K562 (cell line): Measurements from ENCODE around the gene USP20. TPM values are rescaled to one million over a fixed set of nuclear protein-coding genes. Genes with fewer than 3 reads are reported as not detected.

Experiments
- FOXK1 ChIP-seq: sonication (generic); formaldehyde crosslinking; IDR thresholded peaks from 2 replicates; pipeline ENCODE4 v1.8.0; 2022; ENCODE audit warnings: missing genetic modification reagents, mild to moderate bottlenecking, borderline replicate concordance
- PRMT5 ChIP-seq: sonication (generic); formaldehyde crosslinking; IDR thresholded peaks from 2 replicates; pipeline ENCODE4 v1.5.0; 2020; ENCODE audit warnings: missing genetic modification reagents
- SREBF2 ChIP-seq: sonication (generic); formaldehyde crosslinking; IDR thresholded peaks from 2 replicates; pipeline ENCODE4 v1.4.0; 2020; ENCODE audit warnings: mild to moderate bottlenecking, missing genetic modification reagents
- ZBTB11 ChIP-seq, 3 experiments: fragments of 200-800 bp in 1 of 3; fragments of 250-450 bp in 1 of 3; fragments of 450-650 bp in 1 of 3; sonication (Bioruptor Pico) in 1 of 3; sonication (Bioruptor generic) in 1 of 3; formaldehyde crosslinking in 1 of 3; IDR thresholded peaks; 2 replicates each; pipeline versions ENCODE4 v1.6.1 to v1.8.0; 2016 to 2022; ENCODE audit warnings: mild to moderate bottlenecking in 2 of 3, missing genetic modification characterization in 2 of 3, missing compliant biosample characterization in 1 of 3, moderate library complexity in 1 of 3
- polyA plus RNA-seq, 8 experiments: library from polyadenylated mRNA; depleted of rRNA in 4 of 8; stranded (reverse) in 5 of 8; unstranded in 3 of 8; fragments of >200 nt; fragmentation: Nextera tagmentation in 2 of 8; fragmentation: Illumina TruSeq in 1 of 8; extraction: Ambion mirVana in 2 of 8; extraction: Trizol in 1 of 8; gene quantifications; 2 replicates each; pipeline versions ENCODE4 v1.2.1 to v1.2.3, GENCODE V29; 2011 to 2014; ENCODE audit warnings: inconsistent platforms in 1 of 8, missing spikeins in 1 of 8
- total RNA-seq, 7 experiments: library from RNA; depleted of rRNA in 6 of 7; stranded (reverse); fragments of >200 nt in 6 of 7; fragmentation: Illumina TruSeq in 2 of 7; extraction: Trizol in 2 of 7; gene quantifications; 2 replicates each; pipeline versions ENCODE4 v1.2.1 to v1.2.3, GENCODE V29; 2011 to 2021; ENCODE audit warnings: low replicate concordance in 1 of 7
- TF ChIP-seq, protein P1 (sequence below): fragments of 250-450 bp; sonication (Bioruptor Pico); IDR thresholded peaks from 2 replicates; pipeline ENCODE4 v1.8.0; 2022; ENCODE audit warnings: moderate library complexity, mild to moderate bottlenecking, inconsistent platforms
- TF ChIP-seq, protein P2 (sequence below): sonication (generic); formaldehyde crosslinking; IDR thresholded peaks from 2 replicates; pipeline ENCODE4 v1.8.0; 2022; ENCODE audit warnings: mild to moderate bottlenecking, missing genetic modification reagents

USP20 gene
- total and polyA plus RNA-seq, 9 of the 15 experiments (the other 6 are each of a cell fraction or from before 2014, with no cell fraction given), result 1.9 to 136 (median 49.1) TPM

- no peak for TF ChIP-seq PRMT5 (CRISPR knock-in tag)
- TF ChIP-seq, protein P1, sequence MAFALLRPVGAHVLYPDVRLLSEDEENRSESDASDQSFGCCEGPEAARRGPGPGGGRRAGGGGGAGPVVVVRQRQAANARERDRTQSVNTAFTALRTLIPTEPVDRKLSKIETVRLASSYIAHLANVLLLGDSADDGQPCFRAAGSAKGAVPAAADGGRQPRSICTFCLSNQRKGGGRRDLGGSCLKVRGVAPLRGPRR (CRISPR knock-in tag), result no peak
- TF ChIP-seq SREBF2 (CRISPR knock-in tag), result no peak
- TF ChIP-seq, protein P2, sequence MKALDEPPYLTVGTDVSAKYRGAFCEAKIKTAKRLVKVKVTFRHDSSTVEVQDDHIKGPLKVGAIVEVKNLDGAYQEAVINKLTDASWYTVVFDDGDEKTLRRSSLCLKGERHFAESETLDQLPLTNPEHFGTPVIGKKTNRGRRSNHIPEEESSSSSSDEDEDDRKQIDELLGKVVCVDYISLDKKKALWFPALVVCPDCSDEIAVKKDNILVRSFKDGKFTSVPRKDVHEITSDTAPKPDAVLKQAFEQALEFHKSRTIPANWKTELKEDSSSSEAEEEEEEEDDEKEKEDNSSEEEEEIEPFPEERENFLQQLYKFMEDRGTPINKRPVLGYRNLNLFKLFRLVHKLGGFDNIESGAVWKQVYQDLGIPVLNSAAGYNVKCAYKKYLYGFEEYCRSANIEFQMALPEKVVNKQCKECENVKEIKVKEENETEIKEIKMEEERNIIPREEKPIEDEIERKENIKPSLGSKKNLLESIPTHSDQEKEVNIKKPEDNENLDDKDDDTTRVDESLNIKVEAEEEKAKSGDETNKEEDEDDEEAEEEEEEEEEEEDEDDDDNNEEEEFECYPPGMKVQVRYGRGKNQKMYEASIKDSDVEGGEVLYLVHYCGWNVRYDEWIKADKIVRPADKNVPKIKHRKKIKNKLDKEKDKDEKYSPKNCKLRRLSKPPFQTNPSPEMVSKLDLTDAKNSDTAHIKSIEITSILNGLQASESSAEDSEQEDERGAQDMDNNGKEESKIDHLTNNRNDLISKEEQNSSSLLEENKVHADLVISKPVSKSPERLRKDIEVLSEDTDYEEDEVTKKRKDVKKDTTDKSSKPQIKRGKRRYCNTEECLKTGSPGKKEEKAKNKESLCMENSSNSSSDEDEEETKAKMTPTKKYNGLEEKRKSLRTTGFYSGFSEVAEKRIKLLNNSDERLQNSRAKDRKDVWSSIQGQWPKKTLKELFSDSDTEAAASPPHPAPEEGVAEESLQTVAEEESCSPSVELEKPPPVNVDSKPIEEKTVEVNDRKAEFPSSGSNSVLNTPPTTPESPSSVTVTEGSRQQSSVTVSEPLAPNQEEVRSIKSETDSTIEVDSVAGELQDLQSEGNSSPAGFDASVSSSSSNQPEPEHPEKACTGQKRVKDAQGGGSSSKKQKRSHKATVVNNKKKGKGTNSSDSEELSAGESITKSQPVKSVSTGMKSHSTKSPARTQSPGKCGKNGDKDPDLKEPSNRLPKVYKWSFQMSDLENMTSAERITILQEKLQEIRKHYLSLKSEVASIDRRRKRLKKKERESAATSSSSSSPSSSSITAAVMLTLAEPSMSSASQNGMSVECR, result no peak
- TF ChIP-seq ZBTB11 (CRISPR knock-in tag; IDR thresholded peaks at IDR 0.05), result no peak
- no peak for TF ChIP-seq FOXK1 (CRISPR knock-in tag)
- TF ChIP-seq, all 486 proteins: peak for 11
Measured at GRCh38 chr9:129899620-129900019, 64.4 kb downstream of the USP20 start (continued).
